ENCODE data around the gene CALB2.
A peak's percentile ranks its signal among the peaks of the same experiment; 100 is the strongest.
"Not testable (repeated sequence)": the region's sequence is repeated elsewhere in the genome, so short reads cannot be mapped to it uniquely, and the experiment has no call there.

Gene CALB2

DNA sequence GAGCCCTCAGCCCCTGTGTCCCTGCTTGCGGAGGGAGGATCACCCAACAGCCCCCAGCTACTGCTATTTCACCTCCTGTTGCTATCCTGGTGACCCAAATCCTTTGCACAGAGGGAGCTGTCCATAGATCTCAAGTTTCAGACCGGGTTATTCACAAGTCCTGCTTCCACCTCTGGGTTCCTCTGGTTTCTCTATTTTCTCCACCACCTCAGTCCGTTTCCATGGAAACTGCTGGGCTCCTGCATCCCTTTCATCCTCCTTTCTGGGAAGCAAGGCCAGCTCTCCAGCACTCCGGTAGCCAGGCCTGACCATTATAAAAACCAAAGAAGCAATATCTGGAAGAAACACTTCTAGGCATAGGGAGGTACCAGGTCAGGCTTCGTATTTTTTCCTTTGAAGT, 4.8 kb upstream of the CALB2 start:
- no peak overlapping the region for H3K4me3 ChIP-seq (IDR thresholded peaks at IDR 0.05; ENCODE audit: insufficient read depth, low read depth, low read length)
- TF ChIP-seq, protein P1, sequence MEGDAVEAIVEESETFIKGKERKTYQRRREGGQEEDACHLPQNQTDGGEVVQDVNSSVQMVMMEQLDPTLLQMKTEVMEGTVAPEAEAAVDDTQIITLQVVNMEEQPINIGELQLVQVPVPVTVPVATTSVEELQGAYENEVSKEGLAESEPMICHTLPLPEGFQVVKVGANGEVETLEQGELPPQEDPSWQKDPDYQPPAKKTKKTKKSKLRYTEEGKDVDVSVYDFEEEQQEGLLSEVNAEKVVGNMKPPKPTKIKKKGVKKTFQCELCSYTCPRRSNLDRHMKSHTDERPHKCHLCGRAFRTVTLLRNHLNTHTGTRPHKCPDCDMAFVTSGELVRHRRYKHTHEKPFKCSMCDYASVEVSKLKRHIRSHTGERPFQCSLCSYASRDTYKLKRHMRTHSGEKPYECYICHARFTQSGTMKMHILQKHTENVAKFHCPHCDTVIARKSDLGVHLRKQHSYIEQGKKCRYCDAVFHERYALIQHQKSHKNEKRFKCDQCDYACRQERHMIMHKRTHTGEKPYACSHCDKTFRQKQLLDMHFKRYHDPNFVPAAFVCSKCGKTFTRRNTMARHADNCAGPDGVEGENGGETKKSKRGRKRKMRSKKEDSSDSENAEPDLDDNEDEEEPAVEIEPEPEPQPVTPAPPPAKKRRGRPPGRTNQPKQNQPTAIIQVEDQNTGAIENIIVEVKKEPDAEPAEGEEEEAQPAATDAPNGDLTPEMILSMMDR (conservative IDR thresholded peaks at IDR 0.05; ENCODE audit: low read depth, low read length): no peak
- H3K4me2 ChIP-seq: no peak overlapping the region
- no peaks in the 10 kb centered on the region for H3K79me2 ChIP-seq (ENCODE audit: insufficient read depth, low read depth)
- no peak overlapping the region for H2AFZ ChIP-seq (ENCODE audit: low read depth)
- no peaks in the 10 kb centered on the region for H3K36me3 ChIP-seq (ENCODE audit: insufficient read depth)
- no peaks in the 10 kb centered on the region for H4K20me1 ChIP-seq (ENCODE audit: insufficient read depth)
- no peaks in the 10 kb centered on the region for H3K27me3 ChIP-seq (ENCODE audit: insufficient read depth, low read depth)
- peaks cover 2% of the 10 kb centered on the region for H3K4me1 ChIP-seq (ENCODE audit: low read depth, poor library complexity, severe bottlenecking)
- no peak overlapping the region for H3K9ac ChIP-seq
- no peak overlapping the region for H3K27ac ChIP-seq

DNA sequence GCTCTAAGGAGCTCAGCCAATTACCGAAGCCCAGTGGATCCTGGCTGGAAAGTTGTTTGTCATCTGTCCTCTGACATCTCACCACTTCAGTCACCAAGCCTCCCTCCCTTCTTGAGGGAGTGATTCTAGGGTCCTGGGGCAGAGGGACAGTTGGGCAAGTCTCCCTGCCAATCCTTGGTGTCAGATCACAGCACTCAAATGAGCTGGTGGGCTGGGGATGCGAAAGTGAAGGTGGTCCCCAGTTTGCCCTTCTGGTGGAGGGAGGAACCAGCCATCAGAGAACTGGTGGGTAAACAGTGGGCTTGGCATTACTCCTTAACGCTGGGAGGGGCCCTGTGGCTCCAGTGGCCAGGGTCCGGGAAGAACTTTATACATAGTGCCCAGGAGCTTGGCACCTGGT, 4.4 kb upstream of the CALB2 start:
- H3K9ac ChIP-seq: no peak overlapping the region
- H3K36me3 ChIP-seq (ENCODE audit: insufficient read depth): no peaks in the 10 kb centered on the region
- TF ChIP-seq, protein P1 (conservative IDR thresholded peaks at IDR 0.05; ENCODE audit: low read depth, low read length): no peak
- H3K4me2 ChIP-seq: no peak overlapping the region
- H3K4me1 ChIP-seq (ENCODE audit: low read depth, poor library complexity, severe bottlenecking): peaks cover 3% of the 10 kb centered on the region
- no peaks in the 10 kb centered on the region for H3K79me2 ChIP-seq (ENCODE audit: insufficient read depth, low read depth)
- no peaks in the 10 kb centered on the region for H4K20me1 ChIP-seq (ENCODE audit: insufficient read depth)
- H3K27me3 ChIP-seq (ENCODE audit: insufficient read depth, low read depth): no peaks in the 10 kb centered on the region
- H3K4me3 ChIP-seq (IDR thresholded peaks at IDR 0.05; ENCODE audit: insufficient read depth, low read depth, low read length): no peak overlapping the region
- H2AFZ ChIP-seq (ENCODE audit: low read depth): no peak overlapping the region
- no peak overlapping the region for H3K27ac ChIP-seq

DNA sequence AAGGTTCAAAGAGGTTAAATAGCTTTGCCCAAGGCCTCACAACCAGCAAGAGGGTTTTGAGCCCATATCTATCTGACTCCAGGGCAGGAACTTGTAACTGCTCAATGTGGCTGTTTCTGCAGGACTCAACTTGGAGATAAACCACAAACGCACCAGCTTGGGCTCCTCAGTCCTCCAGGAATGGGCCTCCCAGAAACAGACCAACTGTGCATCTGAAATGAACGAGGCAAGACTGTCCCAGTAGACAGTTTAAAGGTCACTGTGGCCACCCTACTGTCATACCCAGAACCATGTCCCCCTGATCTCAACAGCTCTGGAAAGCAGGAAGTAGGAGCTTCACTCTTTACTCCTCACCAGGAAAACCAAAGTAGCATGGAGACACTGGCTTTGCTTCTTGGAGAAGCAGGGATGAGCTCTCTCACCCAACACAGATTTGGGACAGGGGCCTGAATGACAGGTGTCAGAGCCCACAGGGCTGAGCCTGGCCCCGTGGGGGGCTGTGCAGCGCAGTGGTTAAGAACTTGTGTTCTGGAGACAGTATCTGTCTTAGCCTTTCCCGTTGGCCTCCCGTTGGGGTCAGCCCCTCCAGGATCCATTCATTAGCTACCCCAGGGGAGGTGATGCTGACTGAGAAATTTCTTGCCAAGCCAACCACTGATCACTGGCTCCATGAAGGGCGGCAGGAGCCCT, 2.3 kb upstream of the CALB2 start:
- H3K36me3 ChIP-seq (ENCODE audit: insufficient read depth): no peaks in the 10 kb centered on the region
- H3K4me1 ChIP-seq (ENCODE audit: low read depth, poor library complexity, severe bottlenecking): peaks cover 3% of the 10 kb centered on the region
- H3K27me3 ChIP-seq (ENCODE audit: insufficient read depth, low read depth): 0 out of 2 replicates have a peak, but pooled peaks cover 4% of the 10 kb centered on the region
- no peak overlapping the region for H3K4me2 ChIP-seq
- no peaks in the 10 kb centered on the region for H3K79me2 ChIP-seq (ENCODE audit: insufficient read depth, low read depth)
- H4K20me1 ChIP-seq (ENCODE audit: insufficient read depth): no peaks in the 10 kb centered on the region
- H3K4me3 ChIP-seq (IDR thresholded peaks at IDR 0.05; ENCODE audit: insufficient read depth, low read depth, low read length): no peak overlapping the region
- no peak overlapping the region for H3K27ac ChIP-seq
- TF ChIP-seq, protein P1 (conservative IDR thresholded peaks at IDR 0.05; ENCODE audit: low read depth, low read length): no peak
- no peak overlapping the region for H2AFZ ChIP-seq (ENCODE audit: low read depth)
- H3K9ac ChIP-seq: no peak overlapping the region

DNA sequence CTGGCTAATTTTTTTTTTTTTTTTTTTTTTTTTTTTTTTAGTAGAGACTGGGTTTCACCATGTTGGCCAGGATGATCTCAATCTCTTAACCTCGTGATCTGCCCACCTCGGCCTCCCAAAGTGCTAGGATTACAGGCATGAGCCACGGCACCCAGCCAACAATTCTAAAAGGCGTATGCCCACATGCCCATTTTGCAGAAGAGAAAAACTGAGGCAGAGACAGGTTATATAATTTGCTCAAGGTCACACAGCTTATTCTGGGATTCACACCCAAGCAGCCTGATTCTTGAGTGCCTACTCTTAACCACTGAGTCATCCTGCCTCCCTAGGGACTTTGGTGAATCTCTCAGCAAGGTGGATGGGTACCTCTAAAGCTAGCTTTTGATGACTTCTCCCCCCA, 1.6 kb upstream of the CALB2 start:
- H3K4me3 ChIP-seq (IDR thresholded peaks at IDR 0.05; ENCODE audit: insufficient read depth, low read depth, low read length); H3K4me2 ChIP-seq; H4K20me1 ChIP-seq (ENCODE audit: insufficient read depth); H3K4me1 ChIP-seq (ENCODE audit: low read depth, poor library complexity, severe bottlenecking); H3K79me2 ChIP-seq (ENCODE audit: insufficient read depth, low read depth); H2AFZ ChIP-seq (ENCODE audit: low read depth); H3K9ac ChIP-seq; H3K27ac ChIP-seq; H3K27me3 ChIP-seq (ENCODE audit: insufficient read depth, low read depth); H3K36me3 ChIP-seq (ENCODE audit: insufficient read depth): not testable (repeated sequence)

DNA sequence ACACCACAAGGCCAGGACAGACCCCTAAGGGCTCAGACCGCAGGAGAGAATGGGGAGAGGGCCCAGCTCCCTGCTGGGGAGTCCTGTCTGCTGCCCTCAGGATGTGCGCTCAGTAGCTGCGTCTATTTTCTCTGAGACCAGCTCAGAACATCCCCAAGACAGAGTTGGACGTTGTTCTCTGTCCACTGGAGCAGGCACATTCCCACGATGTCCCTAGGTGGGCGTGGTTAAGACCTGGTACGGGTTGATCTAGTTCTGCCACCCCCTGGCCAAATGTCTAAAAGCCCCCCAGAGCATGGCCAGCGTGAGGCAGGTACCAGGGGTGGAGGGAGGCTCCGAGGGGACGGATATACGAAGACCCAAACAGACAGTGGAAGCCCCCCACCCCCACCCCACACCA, 842 bp upstream of the CALB2 start:
- Histone ChIP-seq H3K9ac (no peak overlapping the region), H3K4me2 (no peak overlapping the region), H3K4me3 (IDR thresholded peaks at IDR 0.05; ENCODE audit: insufficient read depth, low read depth, low read length) (no peak overlapping the region), H4K20me1 (ENCODE audit: insufficient read depth) (no peaks in the 10 kb centered on the region), H3K27ac (no peak overlapping the region), H3K36me3 (ENCODE audit: insufficient read depth) (no peaks in the 10 kb centered on the region), H3K4me1 (ENCODE audit: low read depth, poor library complexity, severe bottlenecking) (peaks cover 3% of the 10 kb centered on the region), H3K27me3 (ENCODE audit: insufficient read depth, low read depth) (0 out of 2 replicates have a peak, but pooled peaks cover 4% of the 10 kb centered on the region), H3K79me2 (ENCODE audit: insufficient read depth, low read depth) (no peaks in the 10 kb centered on the region), H2AFZ (ENCODE audit: low read depth) (peak overlapping the region; percentile 91; the same call in 1 of the 2 replicates)
- TF ChIP-seq, protein P1 (conservative IDR thresholded peaks at IDR 0.05; ENCODE audit: low read depth, low read length): no peak
